Fibroblast of lung (primary cell): ENCODE data around the gene WDR90.

Experiments
- CTCF ChIP-seq, 2 donors: IDR thresholded peaks in 1 of 2; conservative IDR thresholded peaks in 1 of 2; 1 replicate in 1 of 2; 2 replicates in 1 of 2; pipeline ENCODE4 v1.5.1; 2011 to 2012; ENCODE audit warnings: low read length in 2 of 2, control low read depth in 1 of 2, inconsistent platforms in 1 of 2, low read depth in 1 of 2, mild to moderate bottlenecking in 1 of 2
- EZH2 ChIP-seq: IDR thresholded peaks from 2 replicates; pipeline ENCODE4 v1.5.1; 2012; ENCODE audit warnings: low read length, control low read depth, mild to moderate bottlenecking; ENCODE audit errors: missing control alignments

DNA sequence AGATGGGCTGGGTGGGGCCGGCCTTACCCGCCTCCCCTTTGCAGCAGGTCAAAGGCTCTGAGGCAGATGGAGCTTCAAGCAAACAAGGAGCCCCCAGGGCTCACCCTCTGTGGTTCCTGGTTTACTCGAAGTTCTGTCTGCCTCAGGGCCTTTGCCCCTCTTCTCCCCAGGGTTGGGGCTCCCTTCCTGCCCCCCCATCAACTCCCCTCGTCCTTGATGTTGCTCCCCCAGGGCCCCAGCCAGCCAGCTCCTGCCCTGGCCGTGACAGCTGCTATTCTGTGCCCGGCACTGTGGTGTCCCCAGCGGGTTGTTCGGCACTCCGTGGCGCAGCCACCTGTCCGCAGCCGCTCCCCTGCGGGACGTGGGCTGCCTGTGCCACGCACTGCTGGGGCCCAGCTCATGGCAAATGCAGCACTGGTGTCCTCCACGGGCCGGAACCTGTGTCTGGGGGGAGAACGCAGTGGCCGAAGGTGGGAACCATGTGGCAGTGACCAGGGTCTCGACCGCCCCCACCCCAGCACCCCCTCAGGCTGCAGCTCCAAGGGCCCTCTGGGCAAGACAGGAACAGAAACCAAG is 61.4 kb downstream of the WDR90 start:
- TF ChIP-seq EZH2, result no peak
- TF ChIP-seq CTCF (conservative IDR thresholded peaks at IDR 0.05 in 1 of 2, IDR thresholded peaks at IDR 0.05 in 1 of 2; ENCODE audit: low read depth in 1 of 2, low read length in 2 of 2), result no peak
